ENCODE data around the gene MYRIP.
A peak's percentile ranks its signal among the peaks of the same experiment; 100 is the strongest.
"Not testable (repeated sequence)": the region's sequence is repeated elsewhere in the genome, so short reads cannot be mapped to it uniquely, and the experiment has no call there.

Gene MYRIP

DNA sequence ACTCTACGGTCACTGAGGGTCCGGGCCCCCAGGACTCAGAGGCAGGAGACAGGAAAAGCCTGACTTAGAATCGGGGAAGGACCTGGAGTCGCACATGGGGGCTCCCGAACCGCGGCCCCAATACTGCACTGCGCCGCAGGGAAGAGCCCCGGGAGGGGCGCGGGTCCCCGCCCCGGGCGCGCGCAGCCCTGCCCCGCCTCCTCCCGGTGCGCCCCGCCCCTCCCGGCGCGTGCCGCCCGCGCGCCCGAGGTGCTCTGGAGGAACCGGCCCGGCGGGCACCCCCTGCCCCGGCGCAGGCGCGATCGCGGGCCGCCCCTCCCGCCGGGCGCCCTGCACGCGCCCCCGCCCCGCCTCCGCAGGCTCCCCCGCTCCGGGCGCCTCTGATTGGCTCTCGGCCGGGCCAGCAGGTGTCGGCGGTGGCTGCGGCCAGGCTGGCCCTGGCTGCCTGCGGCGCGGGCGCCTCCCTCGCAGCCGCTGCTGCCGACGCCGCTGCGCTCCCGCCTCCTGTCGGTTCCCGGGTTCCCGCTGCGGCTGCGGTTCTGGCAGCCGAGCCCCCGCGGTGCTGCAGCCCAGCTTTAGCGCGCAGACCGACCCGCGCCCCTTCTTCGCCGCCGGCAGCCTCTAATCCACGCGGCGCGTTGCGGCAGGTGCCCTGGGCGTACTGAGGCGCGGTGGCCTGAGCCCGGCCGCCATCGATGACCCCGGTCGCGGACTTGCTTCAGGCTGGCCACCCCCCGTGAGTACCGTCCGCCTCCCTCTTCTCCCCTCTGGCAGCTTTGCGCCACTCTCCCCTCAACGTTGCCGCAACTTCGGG, at the start of gene MYRIP:
TSS of gene MYRIP (plus strand) at position 429 of the 814 bp plus-strand sequence. CDS start 91,208 bp downstream, outside the sequence.
- peak; percentile 87 for DNase-seq

GRCh38 chr3:39760325-39760724, 49.1 kb upstream of the MYRIP start:
- no peak for DNase-seq

GRCh38 chr3:39762537-39763070, 46.8 kb upstream of the MYRIP start:
- DNase-seq = no peak

DNA sequence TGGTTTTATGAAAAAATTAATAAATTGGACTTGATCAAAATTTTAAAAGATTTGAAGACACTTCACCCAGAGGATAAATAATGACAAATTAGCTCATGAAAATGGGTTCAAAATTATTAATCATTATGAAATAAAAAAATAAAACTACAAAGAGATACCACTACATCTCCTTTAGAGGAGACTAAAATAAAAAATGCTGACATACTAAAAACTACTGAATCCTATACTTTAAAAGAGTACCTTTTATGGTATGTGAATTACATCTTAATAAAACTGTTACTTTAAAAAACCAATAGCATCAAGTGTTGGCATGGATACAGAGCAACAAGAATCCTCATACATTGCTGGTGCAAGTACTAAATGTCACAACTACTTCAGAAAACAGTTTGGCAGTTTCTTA, 46.0 kb upstream of the MYRIP start:
- DNase-seq = no peak

GRCh38 chr3:39765575-39765974, 43.8 kb upstream of the MYRIP start:
- DNase-seq = no peak

DNA sequence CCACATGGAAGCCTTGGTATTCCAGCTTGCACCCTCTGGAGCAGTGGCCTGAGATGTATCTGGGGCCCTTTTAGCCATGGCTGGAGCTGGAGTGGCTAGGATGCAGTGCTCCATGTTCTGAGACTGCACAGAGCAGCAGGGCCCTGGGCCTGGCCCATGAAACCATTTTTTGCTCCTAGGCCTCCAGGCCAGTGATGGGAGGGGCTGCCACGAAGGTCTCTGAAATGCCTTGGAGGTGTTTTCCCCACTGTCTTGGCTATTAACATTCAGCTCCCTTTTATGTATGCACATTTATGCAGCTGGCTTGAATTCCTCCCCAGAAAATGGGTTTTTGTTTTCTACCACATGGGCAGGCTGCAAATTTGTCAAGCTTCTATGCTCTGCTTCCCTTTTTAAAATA, 43.0 kb upstream of the MYRIP start:
- no peak for DNase-seq

DNA sequence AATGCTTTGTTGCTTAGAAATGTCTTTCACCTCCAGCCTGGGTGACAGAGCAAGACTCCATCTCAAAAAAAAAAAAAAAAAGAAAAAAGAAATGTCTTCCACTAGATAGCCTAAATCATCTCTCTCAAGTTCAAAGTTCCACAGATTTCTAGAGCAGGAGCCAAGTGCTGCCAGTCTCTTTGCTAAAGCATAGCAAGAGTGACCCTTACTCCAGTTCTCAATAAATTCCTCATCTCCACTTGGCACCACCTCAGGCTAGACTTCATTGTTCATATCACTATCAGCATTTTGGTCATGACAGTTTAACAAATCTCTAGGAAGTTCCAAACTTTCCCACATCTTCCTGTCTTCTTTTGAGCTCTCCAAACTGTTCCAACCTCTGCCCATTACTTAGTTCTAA, 42.5 kb upstream of the MYRIP start:
- not testable (repeated sequence) for DNase-seq

- DNase-seq = not testable (repeated sequence)
Measured at GRCh38 chr3:39778168-39778567, 31.2 kb upstream of the MYRIP start.

- DNase-seq = no peak
Measured at GRCh38 chr3:39779511-39780230, 29.7 kb upstream of the MYRIP start.

- DNase-seq = no peak
Measured at GRCh38 chr3:39780352-39780751, 29.1 kb upstream of the MYRIP start.

DNA sequence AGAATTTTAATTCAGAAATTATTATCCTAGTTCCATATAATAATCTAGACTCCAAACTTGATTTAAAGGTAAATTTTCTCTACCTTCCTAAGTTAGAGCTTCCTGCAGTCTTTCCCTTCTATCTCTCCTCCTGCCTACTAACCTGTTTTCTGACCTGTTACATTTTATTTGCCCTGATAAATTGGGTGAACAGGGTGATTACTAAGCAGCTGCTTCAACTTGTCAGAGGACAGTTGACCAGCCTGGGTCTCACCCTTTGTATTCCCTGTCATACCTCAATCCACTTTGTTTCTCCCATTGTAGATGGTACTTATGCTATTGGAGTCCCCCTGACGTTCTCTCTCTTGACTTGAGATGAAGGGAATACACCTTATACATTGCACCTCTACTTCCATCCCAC, 28.4 kb upstream of the MYRIP start:
- DNase-seq = no peak

GRCh38 chr3:39781632-39782031, 27.8 kb upstream of the MYRIP start:
- DNase-seq = no peak

GRCh38 chr3:39783680-39784079, 25.7 kb upstream of the MYRIP start:
- peak; percentile 29 for DNase-seq

DNA sequence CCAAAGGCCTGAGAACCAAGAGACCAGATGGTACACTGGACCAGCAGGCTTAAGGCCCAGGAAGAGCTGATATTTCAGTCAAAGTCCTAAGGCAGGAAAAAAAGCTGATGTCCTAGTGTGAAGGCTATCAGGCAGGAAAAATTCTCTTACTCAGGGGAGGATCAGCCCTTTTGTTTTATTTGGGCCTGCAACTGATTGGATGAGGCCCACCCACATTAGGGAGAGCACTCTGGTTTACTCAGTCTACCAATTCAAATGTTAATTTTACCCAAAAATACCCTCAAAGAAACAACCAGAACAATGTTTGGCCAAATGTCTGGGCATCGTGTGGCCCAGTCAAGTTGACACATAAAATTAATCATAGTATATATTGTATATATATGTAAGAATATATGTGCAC, 24.5 kb upstream of the MYRIP start:
- no peak for DNase-seq

GRCh38 chr3:39788128-39788883, 21.1 kb upstream of the MYRIP start:
- DNase-seq = no peak

- no peak for DNase-seq
Measured at GRCh38 chr3:39791603-39792002, 17.8 kb upstream of the MYRIP start.

DNA sequence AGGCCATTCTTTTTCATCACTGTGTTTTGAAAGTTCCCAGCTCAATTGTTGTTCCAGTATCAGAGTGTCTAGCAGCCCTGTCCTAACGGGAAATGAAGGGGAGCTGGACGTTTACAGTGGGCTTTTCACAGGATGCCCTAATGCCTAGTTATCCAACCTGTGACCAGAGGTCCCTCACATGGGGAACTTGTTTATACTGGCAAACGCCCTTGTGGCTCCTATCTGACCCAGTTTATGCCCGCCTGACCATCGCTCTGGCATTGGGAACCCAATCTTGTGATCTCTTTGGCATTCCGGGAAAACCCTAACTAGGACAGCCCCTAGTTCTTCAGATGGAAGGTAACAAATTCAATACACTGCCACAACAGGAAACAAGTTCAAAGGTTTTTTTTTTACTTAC, 14.5 kb upstream of the MYRIP start:
- DNase-seq = no peak

- no peak for DNase-seq
Measured at GRCh38 chr3:39801216-39801615, 8.2 kb upstream of the MYRIP start.

GRCh38 chr3:39802486-39802885, 6.9 kb upstream of the MYRIP start:
- not testable (repeated sequence) for DNase-seq

- DNase-seq = no peak
Measured at GRCh38 chr3:39803956-39804355, 5.5 kb upstream of the MYRIP start.

DNA sequence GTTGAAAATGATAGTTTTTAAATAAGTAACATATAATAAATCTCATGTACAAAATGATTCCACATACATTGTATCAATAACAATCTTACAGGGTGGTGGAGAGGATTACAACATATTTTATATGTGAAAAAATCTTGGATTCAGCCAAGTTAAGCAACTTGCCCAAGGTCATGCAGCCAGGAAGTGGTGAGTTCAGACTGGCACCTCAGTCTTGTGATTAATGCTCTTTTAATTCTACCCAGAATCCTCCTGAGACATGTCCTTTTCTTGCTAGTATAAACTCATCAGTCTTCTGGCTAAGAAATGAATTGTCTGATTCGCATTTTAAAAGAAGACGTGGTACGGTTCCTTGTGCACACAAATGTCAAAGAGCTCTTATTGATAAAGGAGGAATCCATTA, 4.5 kb upstream of the MYRIP start:
- no peak for DNase-seq

DNA sequence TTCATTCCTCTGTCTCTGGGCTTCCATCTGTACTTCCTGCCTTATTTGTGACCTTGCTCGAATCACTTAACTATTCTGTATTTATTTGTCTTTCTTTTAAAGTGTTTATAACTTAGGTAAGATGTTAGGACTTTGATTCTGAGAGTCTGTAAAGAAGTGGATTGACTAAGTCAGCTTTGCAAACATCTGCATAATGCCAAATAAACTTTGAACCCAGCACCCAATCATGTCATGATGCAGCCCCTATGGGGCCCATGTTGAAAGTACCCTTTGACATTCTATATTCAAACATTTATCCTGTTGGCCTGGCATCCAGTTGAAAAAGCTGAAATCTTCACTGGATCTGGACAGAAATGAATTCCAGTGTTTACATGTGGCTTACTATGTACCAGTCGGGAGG, 3.8 kb upstream of the MYRIP start:
- DNase-seq = no peak

GRCh38 chr3:39806820-39807219, 2.6 kb upstream of the MYRIP start:
- DNase-seq = no peak

All from eye (tissue), 1 donor.